ENCODE data around the gene DLGAP1.

GRCh38 chr18:3468066-3468705, 986.9 kb downstream of the DLGAP1 start:
- TF ChIP-seq CTCF (IDR thresholded peaks at IDR 0.05) = no peak
- no peak for TF ChIP-seq ZFX (IDR thresholded peaks at IDR 0.05; ENCODE audit: borderline replicate concordance)
